IMR-90 (cell line): Measurements from ENCODE around the gene SOX2. TPM values are rescaled to one million over a fixed set of nuclear protein-coding genes. Genes with fewer than 3 reads are reported as not detected.

Experiments
- ATAC-seq: fragments of 200-7000 bp; cut with Tn5 transposase; 2 replicates; pipeline ENCODE4 v1.9.1; 2020; ENCODE audit warnings: low read depth, mild to moderate bottlenecking, moderate library complexity
- BruUV-seq: library from RNA; stranded (reverse); fragments of 400-500 nt; replicated peaks from 2 replicates; lab custom pipeline; 2021; lab: Mats Ljungman, UMichigan
- CTCF ChIA-PET: fragments of 300-600 bp; formaldehyde crosslinking; extraction: SDS; loops from one replicate; lab custom pipeline; 2021; ENCODE audit warnings: antibody characterized with exemption; lab: Yijun Ruan, JAX
- POLR2A ChIA-PET: fragments of 300-600 bp; sonication (Branson Sonifier 250); formaldehyde crosslinking; loops from one replicate; lab custom pipeline; 2022; ENCODE audit warnings: antibody characterized with exemption; ENCODE audit not compliant: unreplicated experiment; lab: Charles Lee
- DNase-seq: peaks from one replicate; pipeline ENCODE4 v3.0.0; 2013
- H2AFZ ChIP-seq: replicated peaks from 2 replicates; pipeline ENCODE3; 2013; ENCODE audit warnings: low read length, mild to moderate bottlenecking; ENCODE audit not compliant: poor library complexity
- H2AK5ac ChIP-seq: 2 replicates; pipeline ENCODE4 v1.6.1; 2013; ENCODE audit warnings: low read depth, low read length, inconsistent platforms
- H2AK9ac ChIP-seq: replicated peaks from 2 replicates; pipeline ENCODE3; 2013; ENCODE audit warnings: mild to moderate bottlenecking, low read depth, low read length, moderate library complexity; ENCODE audit not compliant: poor library complexity
- H2BK120ac ChIP-seq: 2 replicates; pipeline ENCODE4 v1.6.1; 2013; ENCODE audit warnings: low read depth, low read length, inconsistent platforms
- H2BK15ac ChIP-seq: 3 replicates; pipeline ENCODE4 v1.6.1; 2013; ENCODE audit warnings: low read depth, low read length, inconsistent platforms
- H2BK20ac ChIP-seq: 2 replicates; pipeline ENCODE4 v1.6.1; 2013; ENCODE audit warnings: low read depth, mild to moderate bottlenecking, inconsistent platforms, low read length, moderate library complexity
- H2BK5ac ChIP-seq: 2 replicates; pipeline ENCODE4 v1.6.1; 2013; ENCODE audit warnings: mild to moderate bottlenecking, low read depth, low read length, inconsistent platforms; ENCODE audit not compliant: poor library complexity, severe bottlenecking
- H3K14ac ChIP-seq: replicated peaks from 2 replicates; pipeline ENCODE4 v1.6.1; 2013; ENCODE audit warnings: low read depth, low read length, inconsistent platforms
- H3K18ac ChIP-seq: 2 replicates; pipeline ENCODE4 v1.6.1; 2013; ENCODE audit warnings: low read depth, low read length, control low read depth
- H3K23ac ChIP-seq: 2 replicates; pipeline ENCODE4 v1.6.1; 2013; ENCODE audit warnings: low read depth, low read length, inconsistent platforms
- H3K27ac ChIP-seq: 2 replicates; pipeline ENCODE4 v1.5.1; 2013; ENCODE audit warnings: mild to moderate bottlenecking, control low read depth, low read length; ENCODE audit not compliant: insufficient read depth
- H3K27me3 ChIP-seq: 2 replicates; pipeline ENCODE4 v1.6.1; 2013; ENCODE audit warnings: low read length; ENCODE audit not compliant: control insufficient read depth, insufficient read depth
- H3K36me3 ChIP-seq: 2 replicates; pipeline ENCODE4 v1.6.1; 2013; ENCODE audit warnings: low read length, mixed read lengths; ENCODE audit not compliant: control insufficient read depth, insufficient read depth
- H3K4ac ChIP-seq: 2 replicates; pipeline ENCODE4 v1.6.1; 2013; ENCODE audit warnings: low read depth, low read length, inconsistent platforms
- H3K4me1 ChIP-seq: 2 replicates; pipeline ENCODE4 v1.6.1; 2013; ENCODE audit warnings: low read length, mixed read lengths; ENCODE audit not compliant: control insufficient read depth, insufficient read depth
- H3K4me2 ChIP-seq: 2 replicates; pipeline ENCODE4 v1.6.1; 2013; ENCODE audit warnings: low read depth, mild to moderate bottlenecking, control low read depth, low read length, moderate library complexity
- H3K4me3 ChIP-seq: 2 replicates; pipeline ENCODE4 v1.5.1; 2013; ENCODE audit warnings: low read depth, mild to moderate bottlenecking, control low read depth, low read length, moderate library complexity; ENCODE audit not compliant: insufficient read depth
- H3K56ac ChIP-seq: 2 replicates; pipeline ENCODE4 v1.6.1; 2013; ENCODE audit warnings: low read length, inconsistent platforms; ENCODE audit not compliant: insufficient read depth; ENCODE audit errors: extremely low read depth
- H3K79me1 ChIP-seq, 2 experiments: 2 replicates each; pipeline ENCODE4 v1.6.1; 2013; ENCODE audit warnings: low read length in 2 of 2, inconsistent platforms in 1 of 2, low read depth in 1 of 2
- H3K9ac ChIP-seq: 2 replicates; pipeline ENCODE4 v1.6.1; 2013; ENCODE audit warnings: low read depth, low read length, control low read depth
- H3K9me1 ChIP-seq: 2 replicates; pipeline ENCODE4 v1.6.1; 2013; ENCODE audit warnings: low read length, inconsistent platforms; ENCODE audit not compliant: insufficient read depth
- H3K9me3 ChIP-seq: 2 replicates; pipeline ENCODE4 v1.6.1; 2013; ENCODE audit warnings: low read length; ENCODE audit not compliant: control insufficient read depth, insufficient read depth
- H4K20me1 ChIP-seq: 2 replicates; pipeline ENCODE4 v1.6.1; 2013; ENCODE audit warnings: low read length, inconsistent platforms; ENCODE audit not compliant: insufficient read depth
- H4K5ac ChIP-seq: 2 replicates; pipeline ENCODE4 v1.6.1; 2013; ENCODE audit warnings: mild to moderate bottlenecking, low read depth, low read length, control low read depth
- H4K8ac ChIP-seq, 2 experiments: 2 replicates each; pipeline ENCODE4 v1.6.1; 2013; ENCODE audit warnings: low read depth in 2 of 2, low read length in 2 of 2, control low read depth in 1 of 2, inconsistent platforms in 1 of 2
- H4K91ac ChIP-seq: 2 replicates; pipeline ENCODE4 v1.6.1; 2013; ENCODE audit warnings: low read depth, low read length, inconsistent platforms; ENCODE audit not compliant: insufficient read depth
- BHLHE40 ChIP-seq: fragments of 150-350 bp; IDR thresholded peaks from 2 replicates; pipeline ENCODE4 v1.6.1; 2016; ENCODE audit warnings: mild to moderate bottlenecking, low read depth, low read length
- CEBPB ChIP-seq: IDR thresholded peaks from 2 replicates; pipeline ENCODE4 v1.6.1; 2012; ENCODE audit warnings: low read depth, low read length, improper control_type of control experiment
- CHD1 ChIP-seq: IDR thresholded peaks from 2 replicates; pipeline ENCODE4 v1.6.1; 2012; ENCODE audit warnings: low read depth, low read length, improper control_type of control experiment
- FOS ChIP-seq: fragments of 150-350 bp; IDR thresholded peaks from 2 replicates; pipeline ENCODE4 v1.6.1; 2016; ENCODE audit warnings: low read depth, low read length
- MAFK ChIP-seq: IDR thresholded peaks from 2 replicates; pipeline ENCODE4 v1.6.1; 2012; ENCODE audit warnings: low read depth, low read length, improper control_type of control experiment
- MAZ ChIP-seq: IDR thresholded peaks from 2 replicates; pipeline ENCODE4 v1.6.1; 2012; ENCODE audit warnings: low read depth, mild to moderate bottlenecking, low read length, improper control_type of control experiment, moderate library complexity, borderline replicate concordance
- MXI1 ChIP-seq: IDR thresholded peaks from 2 replicates; pipeline ENCODE4 v1.6.1; 2012; ENCODE audit warnings: low read depth, mild to moderate bottlenecking, low read length, moderate library complexity, borderline replicate concordance
- NFE2L2 ChIP-seq: fragments of 150-350 bp; IDR thresholded peaks from 2 replicates; pipeline ENCODE4 v1.6.1; 2016; ENCODE audit warnings: low read depth, mild to moderate bottlenecking, low read length
- POLR2A ChIP-seq: IDR thresholded peaks from 2 replicates; pipeline ENCODE4 v1.6.1; 2012; ENCODE audit warnings: mild to moderate bottlenecking, low read depth, low read length
- RAD21 ChIP-seq: IDR thresholded peaks from 2 replicates; pipeline ENCODE4 v1.6.1; 2012; ENCODE audit warnings: low read length, improper control_type of control experiment
- RCOR1 ChIP-seq: IDR thresholded peaks from 2 replicates; pipeline ENCODE4 v1.6.1; 2012; ENCODE audit warnings: mild to moderate bottlenecking, low read length, improper control_type of control experiment; ENCODE audit not compliant: insufficient replicate concordance
- RFX5 ChIP-seq: IDR thresholded peaks from 2 replicates; pipeline ENCODE4 v1.8.0; 2012; ENCODE audit warnings: low read depth, mild to moderate bottlenecking, low read length, moderate library complexity
- SMC3 ChIP-seq: fragments of 150-350 bp; IDR thresholded peaks from 2 replicates; pipeline ENCODE4 v1.6.1; 2016; ENCODE audit warnings: low read depth, mild to moderate bottlenecking, antibody characterized with exemption, low read length, moderate library complexity
- WGBS, 2 experiments: methylation state at CpG; one replicate each; pipeline versions ENCODE4 v1.1.5 to v1.1.7; 2013; ENCODE audit warnings: missing lambda C conversion rate in 2 of 2; ENCODE audit not compliant: insufficient read length in 1 of 2; ENCODE audit errors: extremely low coverage in 2 of 2; 5-methylcytosine and 5-hydroxymethylcytosine counted together
- dilution Hi-C: fragments of 300-500 bp; cut with HindIII; formaldehyde crosslinking; loops from one replicate; pipeline ENCODE4 v1.14.3; 2018; ENCODE audit warnings: low sequenced_read_pairs; ENCODE audit not compliant: unreplicated experiment
- in situ Hi-C: fragments of 300-500 bp; cut with MboI; formaldehyde crosslinking; loops from 3 replicates; pipeline ENCODE4 v1.14.3; 2019; ENCODE audit warnings: low sequenced_read_pairs, inconsistent platforms, mixed read lengths
- intact Hi-C: fragments of 100-400 bp; cut with micrococcal nuclease; formaldehyde crosslinking; loops from 2 replicates; pipeline ENCODE4 v1.10.0; 2022
- polyA plus RNA-seq, 3 experiments: library from polyadenylated mRNA; depleted of rRNA; stranded (reverse); fragments of >200 nt; gene quantifications; 2 replicates each; pipeline ENCODE4 v1.2.3, GENCODE V29; 2012; ENCODE audit warnings: low replicate concordance in 1 of 3
- total RNA-seq: library from RNA; depleted of rRNA; stranded (reverse); fragments of >200 nt; gene quantifications from 2 replicates; pipeline ENCODE4 v1.2.3, GENCODE V29; 2012
- TF ChIP-seq, protein P1 (sequence below): conservative IDR thresholded peaks from 2 replicates; pipeline ENCODE4 v1.5.1; 2012; ENCODE audit warnings: mild to moderate bottlenecking, low read depth, low read length, improper control_type of control experiment
- TF ChIP-seq, protein P2 (sequence below): fragments of 150-350 bp; IDR thresholded peaks from 2 replicates; pipeline ENCODE4 v1.6.1; 2016; ENCODE audit warnings: low read depth, mild to moderate bottlenecking, low read length, moderate library complexity, borderline replicate concordance
- TF ChIP-seq, protein P3 (sequence below): fragments of 150-350 bp; IDR thresholded peaks from 2 replicates; pipeline ENCODE4 v1.6.1; 2017; ENCODE audit warnings: mild to moderate bottlenecking, antibody characterized with exemption, low read length, low read depth

The SOX2 gene
- total and polyA plus RNA-seq, 2 of the 4 experiments (the other 2 are of a cell fraction), result not detected

DNA sequence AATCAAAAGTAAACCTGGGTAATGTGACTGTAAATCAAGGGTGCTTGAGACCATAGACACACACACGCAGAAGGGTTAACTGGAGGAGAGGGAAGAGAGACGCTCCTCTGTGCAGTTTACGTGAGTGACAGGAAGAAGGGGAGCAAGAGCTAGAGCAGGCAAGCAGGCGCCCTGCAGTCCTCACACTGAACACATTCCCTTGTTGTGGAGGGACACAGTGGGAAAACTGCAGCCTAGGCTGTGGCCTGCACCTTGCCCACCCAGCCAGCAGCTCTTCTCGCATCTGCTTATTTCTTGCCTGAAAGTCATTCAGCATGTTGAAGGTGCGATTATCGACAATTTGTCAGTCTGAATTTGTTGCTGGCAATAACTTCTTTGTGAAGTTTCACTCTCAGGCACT, 24.2 kb downstream of the SOX2 start:
- Histone ChIP-seq H3K56ac (no peak overlapping the region), H2AK9ac (no peak overlapping the region), H3K36me3 (no peaks in the 10 kb centered on the region), H2AFZ (no peak overlapping the region), H3K27me3 (no peaks in the 10 kb centered on the region), H3K4me3 (no peak overlapping the region), H4K5ac (no peak overlapping the region), H3K18ac (no peak overlapping the region), H2BK5ac (no peak overlapping the region), H3K4me1 (no peaks in the 10 kb centered on the region), H4K8ac (no peak overlapping the region), H3K79me1 (no peaks in the 10 kb centered on the region), H3K27ac (no peak overlapping the region), H3K4ac (no peak overlapping the region), H3K9me1 (no peaks in the 10 kb centered on the region), H4K91ac (no peak overlapping the region), H2BK20ac (no peak overlapping the region), H2BK120ac (no peak overlapping the region), H3K9ac (no peak overlapping the region), H3K4me2 (no peak overlapping the region), H2AK5ac (no peak overlapping the region), H3K14ac (no peak overlapping the region), H2BK15ac (no peak overlapping the region), H3K23ac (no peak overlapping the region), H4K20me1 (no peaks in the 10 kb centered on the region), H3K9me3 (no peaks in the 10 kb centered on the region)
- intact Hi-C loops (no loop called here), in situ Hi-C loops (no loop called here), dilution Hi-C loops (no loop called here)
- POLR2A ChIA-PET, result no interaction called here
- no TSS peak for BruUV-seq
- DNase-seq (no peak), ATAC-seq (no peak)
- WGBS, 2 experiments, result no CpG with 5 or more reads among the region's 7 CpGs
- CTCF ChIA-PET, result no interaction called here
- TF ChIP-seq MXI1 (no peak), MAZ (no peak), FOS (no peak), MAFK (no peak), SMC3 (no peak), NFE2L2 (no peak), CHD1 (no peak), RCOR1 (no peak), CEBPB (no peak), BHLHE40 (no peak), RFX5 (no peak), POLR2A (no peak), RAD21 (no peak)
- TF ChIP-seq, protein P1, sequence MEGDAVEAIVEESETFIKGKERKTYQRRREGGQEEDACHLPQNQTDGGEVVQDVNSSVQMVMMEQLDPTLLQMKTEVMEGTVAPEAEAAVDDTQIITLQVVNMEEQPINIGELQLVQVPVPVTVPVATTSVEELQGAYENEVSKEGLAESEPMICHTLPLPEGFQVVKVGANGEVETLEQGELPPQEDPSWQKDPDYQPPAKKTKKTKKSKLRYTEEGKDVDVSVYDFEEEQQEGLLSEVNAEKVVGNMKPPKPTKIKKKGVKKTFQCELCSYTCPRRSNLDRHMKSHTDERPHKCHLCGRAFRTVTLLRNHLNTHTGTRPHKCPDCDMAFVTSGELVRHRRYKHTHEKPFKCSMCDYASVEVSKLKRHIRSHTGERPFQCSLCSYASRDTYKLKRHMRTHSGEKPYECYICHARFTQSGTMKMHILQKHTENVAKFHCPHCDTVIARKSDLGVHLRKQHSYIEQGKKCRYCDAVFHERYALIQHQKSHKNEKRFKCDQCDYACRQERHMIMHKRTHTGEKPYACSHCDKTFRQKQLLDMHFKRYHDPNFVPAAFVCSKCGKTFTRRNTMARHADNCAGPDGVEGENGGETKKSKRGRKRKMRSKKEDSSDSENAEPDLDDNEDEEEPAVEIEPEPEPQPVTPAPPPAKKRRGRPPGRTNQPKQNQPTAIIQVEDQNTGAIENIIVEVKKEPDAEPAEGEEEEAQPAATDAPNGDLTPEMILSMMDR, result no peak
- TF ChIP-seq, protein P2, sequence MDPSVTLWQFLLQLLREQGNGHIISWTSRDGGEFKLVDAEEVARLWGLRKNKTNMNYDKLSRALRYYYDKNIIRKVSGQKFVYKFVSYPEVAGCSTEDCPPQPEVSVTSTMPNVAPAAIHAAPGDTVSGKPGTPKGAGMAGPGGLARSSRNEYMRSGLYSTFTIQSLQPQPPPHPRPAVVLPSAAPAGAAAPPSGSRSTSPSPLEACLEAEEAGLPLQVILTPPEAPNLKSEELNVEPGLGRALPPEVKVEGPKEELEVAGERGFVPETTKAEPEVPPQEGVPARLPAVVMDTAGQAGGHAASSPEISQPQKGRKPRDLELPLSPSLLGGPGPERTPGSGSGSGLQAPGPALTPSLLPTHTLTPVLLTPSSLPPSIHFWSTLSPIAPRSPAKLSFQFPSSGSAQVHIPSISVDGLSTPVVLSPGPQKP, result no peak
- TF ChIP-seq, protein P3, sequence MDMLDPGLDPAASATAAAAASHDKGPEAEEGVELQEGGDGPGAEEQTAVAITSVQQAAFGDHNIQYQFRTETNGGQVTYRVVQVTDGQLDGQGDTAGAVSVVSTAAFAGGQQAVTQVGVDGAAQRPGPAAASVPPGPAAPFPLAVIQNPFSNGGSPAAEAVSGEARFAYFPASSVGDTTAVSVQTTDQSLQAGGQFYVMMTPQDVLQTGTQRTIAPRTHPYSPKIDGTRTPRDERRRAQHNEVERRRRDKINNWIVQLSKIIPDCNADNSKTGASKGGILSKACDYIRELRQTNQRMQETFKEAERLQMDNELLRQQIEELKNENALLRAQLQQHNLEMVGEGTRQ, result no peak
